GM21717 (cell line): ENCODE data around the gene TBX3.

ENCODE experiments used
- ATAC-seq: cut with Tn5 transposase; IDR thresholded peaks from one replicate; pipeline ENCODE4 v1.9.1; 2021; ENCODE audit warnings: mild to moderate bottlenecking, moderate library complexity; ENCODE audit not compliant: unreplicated experiment

TBX3 gene

DNA sequence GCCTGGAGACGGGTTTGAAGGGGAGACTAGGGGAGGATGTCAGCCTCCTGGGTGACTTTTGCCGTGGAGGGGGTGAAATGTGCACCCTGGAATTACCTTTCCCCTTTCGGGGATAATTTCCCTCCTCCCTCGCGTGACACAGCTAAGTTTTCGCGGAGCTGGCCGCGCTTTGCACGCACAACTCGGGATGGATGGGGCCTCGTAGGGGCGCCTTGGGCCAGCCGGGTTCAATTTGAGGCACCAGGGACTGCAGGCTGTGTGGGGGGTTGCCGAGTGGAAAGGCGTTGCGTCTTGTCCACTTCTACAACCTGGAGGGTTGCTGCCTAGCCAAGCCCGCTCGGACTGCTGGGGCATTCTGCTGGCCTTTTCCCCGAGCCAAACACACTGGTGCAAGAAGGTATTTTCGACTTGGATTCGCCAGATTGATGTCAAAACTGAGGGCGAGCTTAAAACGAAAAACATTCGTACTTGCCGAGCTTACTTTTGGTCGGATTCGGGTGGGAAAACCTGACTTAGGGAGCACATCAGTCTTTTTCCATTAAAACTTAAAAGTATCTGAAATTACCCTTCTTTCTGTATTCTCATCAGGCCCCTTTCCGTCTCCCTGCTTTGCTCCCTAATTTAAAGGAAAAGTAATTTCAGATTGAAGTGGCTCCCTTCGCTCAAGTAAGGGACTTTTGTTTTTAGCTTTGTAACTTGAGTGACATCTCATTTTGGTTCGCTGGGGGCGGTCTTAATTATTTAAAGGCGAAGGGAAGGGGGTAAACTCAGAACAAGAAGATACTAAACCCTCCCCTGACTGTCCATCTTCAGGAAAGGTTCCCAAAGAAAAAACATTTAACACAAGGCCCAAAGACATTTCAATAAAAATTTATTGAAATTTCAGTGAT lies 14.3 kb downstream of the TBX3 start:
- no peak for ATAC-seq

DNA sequence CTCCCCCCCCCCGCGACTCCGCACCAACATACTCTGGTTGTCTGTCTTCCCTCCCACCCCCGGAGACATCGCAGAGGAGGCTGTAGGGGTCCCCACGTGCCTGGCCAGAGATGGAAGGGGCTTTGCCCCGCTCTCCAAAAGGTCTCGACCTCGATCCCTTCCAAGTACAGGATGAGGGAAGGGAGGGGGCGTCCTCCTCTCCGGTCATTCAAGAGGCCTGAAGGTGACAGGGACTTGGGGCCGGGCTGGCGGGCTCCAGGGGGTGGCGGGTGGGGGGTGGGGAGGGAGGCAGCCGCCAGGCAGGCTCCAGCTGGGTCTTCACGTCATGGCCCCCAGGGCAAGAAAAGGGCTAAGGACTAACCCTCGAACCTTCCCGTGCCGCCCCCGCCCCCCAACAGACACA lies 15.1 kb downstream of the TBX3 start:
- no peak for ATAC-seq

GRCh38 chr12:114668151-114668885 lies 15.7 kb downstream of the TBX3 start:
- ATAC-seq: no peak

DNA sequence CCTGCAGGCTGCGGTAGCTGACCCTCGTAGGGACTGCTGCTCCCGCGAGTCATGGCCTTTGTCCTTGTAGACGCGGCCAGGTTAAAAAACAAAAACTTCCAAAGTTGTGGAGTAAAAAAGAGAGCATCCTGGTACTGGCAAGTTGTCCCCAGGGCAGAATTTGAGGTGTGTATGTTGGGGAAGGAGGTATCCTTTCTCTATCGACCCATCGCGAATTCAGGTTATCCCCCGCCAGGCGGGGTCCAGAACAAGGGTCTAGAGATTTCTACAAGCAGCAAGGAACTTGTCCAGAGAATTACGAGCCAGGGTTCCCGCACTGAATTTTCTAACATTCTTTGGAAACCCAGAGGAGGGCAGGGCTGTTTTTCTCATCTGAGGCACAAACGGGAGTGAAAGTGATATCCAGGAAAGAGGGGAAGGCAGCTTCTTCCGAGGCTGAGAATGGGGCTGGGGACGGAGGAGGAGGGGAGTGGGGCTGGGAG lies 16.3 kb downstream of the TBX3 start:
- ATAC-seq: no peak

DNA sequence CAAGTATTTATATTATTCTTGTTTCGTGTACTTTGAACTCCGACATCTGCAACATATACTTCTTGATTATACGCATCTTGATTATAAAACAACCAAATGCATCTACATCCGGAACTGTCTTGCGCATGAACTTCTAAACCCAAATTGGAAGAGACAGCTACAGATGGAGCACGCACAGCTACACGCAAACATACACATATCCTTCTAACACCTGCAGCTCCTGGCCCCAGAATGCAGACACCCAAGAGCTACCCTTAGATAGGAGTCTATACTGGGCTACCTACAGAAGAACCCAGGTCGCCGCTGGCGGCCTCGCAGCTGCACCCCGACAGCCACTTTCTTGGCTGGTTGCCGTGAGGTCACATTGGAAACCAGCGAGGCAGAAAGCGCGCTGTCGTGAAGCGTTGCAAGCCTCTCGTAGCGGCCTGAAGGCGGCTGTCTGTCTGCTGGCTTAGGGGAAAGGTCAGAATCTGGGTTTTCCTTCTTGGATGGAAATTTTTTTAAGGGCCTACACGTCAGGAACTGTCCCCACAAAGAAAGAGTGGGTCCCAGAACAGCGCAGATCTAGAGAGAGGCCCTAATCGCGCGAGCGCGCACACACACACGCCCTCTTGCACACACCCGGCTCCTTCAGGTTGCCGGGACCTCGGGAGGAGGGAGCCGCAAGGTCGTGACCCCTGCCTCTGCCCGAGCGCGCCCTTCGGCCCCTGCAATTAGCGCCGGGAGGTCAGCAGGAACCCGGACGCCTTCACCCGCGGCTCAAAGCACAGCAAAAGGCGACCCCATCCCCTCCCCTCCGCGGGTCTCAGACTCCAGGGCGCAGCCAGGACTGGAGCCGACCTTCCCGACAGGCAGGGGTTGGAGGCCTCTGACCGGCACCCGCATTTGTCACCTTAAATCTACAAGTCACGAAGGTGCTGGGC lies 17.0 kb downstream of the TBX3 start:
- no peak for ATAC-seq

GRCh38 chr12:114665411-114666260 lies 18.3 kb downstream of the TBX3 start:
- no peak for ATAC-seq

DNA sequence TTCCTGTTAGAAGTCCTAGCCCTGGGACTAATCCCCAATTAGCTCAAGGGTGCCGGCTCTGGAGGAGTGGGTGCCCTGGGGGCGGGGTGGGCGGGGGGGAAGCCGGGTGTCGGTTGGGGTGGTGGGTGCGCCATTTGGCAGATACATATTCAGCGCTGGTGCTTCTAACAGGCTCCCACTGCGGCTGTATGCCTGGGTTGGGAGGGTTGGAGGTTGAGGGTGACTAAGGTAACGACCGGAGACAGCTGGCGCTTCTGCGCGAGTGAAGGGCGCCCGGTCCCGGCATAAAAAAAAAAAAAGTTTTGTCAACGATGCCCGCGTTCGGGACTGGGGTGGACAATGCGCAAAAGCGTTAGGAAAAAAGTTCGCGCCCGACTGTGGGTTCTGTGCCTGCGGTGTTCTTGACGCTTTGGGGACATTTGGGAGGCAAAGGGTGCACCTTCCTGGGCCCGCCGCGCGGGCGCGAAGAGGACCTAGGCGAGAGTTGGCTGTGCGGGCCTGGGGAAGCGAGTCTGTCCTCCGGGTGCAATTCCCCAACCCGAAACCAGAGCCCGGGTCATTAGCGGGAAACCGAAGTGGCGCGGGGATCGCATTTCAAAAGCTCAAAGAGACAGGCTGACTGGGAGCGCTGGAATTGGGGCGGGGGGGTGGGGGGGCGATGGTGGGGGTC lies 19.2 kb downstream of the TBX3 start:
- ATAC-seq: no peak

- no peak for ATAC-seq
These were observed 21.3 kb downstream of the TBX3 start for GRCh38 chr12:114662512-114663177.

GRCh38 chr12:114661245-114661644 lies 22.7 kb downstream of the TBX3 start:
- ATAC-seq: no peak

- ATAC-seq: no peak
These were observed 24.9 kb downstream of the TBX3 start for GRCh38 chr12:114659084-114659483.

- no peak for ATAC-seq
These were observed 26.0 kb downstream of the TBX3 start for GRCh38 chr12:114658002-114658441.

GRCh38 chr12:114657597-114657920 lies 26.4 kb downstream of the TBX3 start:
- no peak for ATAC-seq

GRCh38 chr12:114656906-114657596 lies 26.9 kb downstream of the TBX3 start:
- no peak for ATAC-seq

DNA sequence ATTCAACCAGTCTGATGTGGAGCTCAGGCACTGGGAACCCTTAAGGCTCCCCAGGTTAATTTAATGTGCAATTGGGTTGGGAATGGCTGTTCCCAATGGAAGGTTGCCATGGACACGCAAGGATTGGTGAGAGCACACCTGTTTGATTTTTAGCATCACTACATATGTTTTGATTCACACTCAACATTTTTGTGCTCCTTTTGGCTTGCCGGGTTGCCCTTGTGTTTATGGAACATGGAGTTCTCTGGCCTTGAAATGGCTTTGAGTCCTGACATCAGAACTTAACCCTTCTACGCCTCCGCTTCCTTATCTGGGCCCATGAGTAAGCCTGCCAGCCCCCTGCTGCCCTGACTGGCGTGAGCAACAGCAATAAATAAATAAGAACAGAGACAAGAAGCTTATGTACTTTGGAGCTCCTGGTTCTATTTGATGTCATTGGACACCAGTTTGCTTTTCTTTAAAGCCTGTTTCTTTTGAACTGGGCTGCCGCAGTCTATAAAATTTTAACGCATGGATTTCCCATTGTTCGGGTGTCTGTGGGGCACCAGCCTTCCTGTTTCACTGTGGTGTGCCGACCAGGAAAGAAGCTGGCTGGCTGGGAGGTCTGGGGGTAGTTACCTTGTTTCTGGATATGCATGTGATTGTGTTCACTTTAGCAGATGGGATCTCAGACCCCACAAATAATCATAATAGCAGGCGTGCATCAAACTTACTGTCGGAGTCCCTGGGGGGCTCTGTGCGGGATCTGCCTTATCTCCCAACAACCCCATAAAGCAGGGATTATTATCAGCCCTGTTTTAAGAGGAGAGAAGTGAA lies 27.8 kb downstream of the TBX3 start:
- no peak for ATAC-seq

- ATAC-seq: no peak
These were observed 34.4 kb downstream of the TBX3 start for GRCh38 chr12:114649585-114649984.

DNA sequence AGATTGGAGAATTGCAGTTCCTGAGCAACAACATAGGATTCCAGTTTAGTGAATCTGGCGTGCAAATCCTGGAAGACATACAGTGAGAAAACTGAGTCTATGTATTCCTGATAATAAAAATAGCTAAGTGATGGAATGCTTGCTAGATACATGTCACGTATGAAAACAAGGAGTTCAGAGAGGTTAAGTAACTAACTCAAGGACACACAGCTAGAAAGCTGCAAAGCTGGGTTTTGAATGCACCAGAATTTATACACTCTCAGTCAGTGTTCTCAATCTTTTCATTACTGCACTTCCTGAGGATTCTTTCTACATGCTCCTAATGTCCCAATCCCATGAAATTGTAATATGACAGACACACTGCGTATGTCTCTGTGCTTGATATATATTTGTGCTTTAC lies 35.3 kb downstream of the TBX3 start:
- ATAC-seq: no peak

- ATAC-seq: no peak
These were observed 45.1 kb downstream of the TBX3 start for GRCh38 chr12:114638790-114639435.
